ENCODE measurements around the gene FANCC.

FANCC gene

GRCh38 chr9:95112436-95113280, 204.9 kb downstream of the FANCC start:
- DNase-seq = no peak

GRCh38 chr9:95111716-95112115, 205.8 kb downstream of the FANCC start:
- no peak for DNase-seq

- DNase-seq = no peak
Observed at GRCh38 chr9:95110921-95111525, 206.5 kb downstream of the FANCC start.

- DNase-seq = no peak
Observed at GRCh38 chr9:95109456-95109855, 208.1 kb downstream of the FANCC start.

- no peak for DNase-seq
Observed at GRCh38 chr9:95108777-95109176, 208.7 kb downstream of the FANCC start.

- no peak for DNase-seq
Observed at GRCh38 chr9:95107976-95108375, 209.5 kb downstream of the FANCC start.

- DNase-seq = peak; percentile 82
Observed at GRCh38 chr9:95107001-95107749, 210.3 kb downstream of the FANCC start.

GRCh38 chr9:95105519-95106287, 211.8 kb downstream of the FANCC start:
- peak; percentile 72 for DNase-seq

- DNase-seq = no peak
Observed at GRCh38 chr9:95104980-95105379, 212.5 kb downstream of the FANCC start.

GRCh38 chr9:95104581-95104960, 212.9 kb downstream of the FANCC start:
- DNase-seq = no peak

- no peak for DNase-seq
Observed at GRCh38 chr9:95103871-95104580, 213.5 kb downstream of the FANCC start.

GRCh38 chr9:95103281-95103771, 214.2 kb downstream of the FANCC start:
- no peak for DNase-seq

- DNase-seq = no peak
Observed at GRCh38 chr9:95102572-95102971, 214.9 kb downstream of the FANCC start.

GRCh38 chr9:95102001-95102433, 215.5 kb downstream of the FANCC start:
- DNase-seq = no peak

- no peak for DNase-seq
Observed at GRCh38 chr9:95101326-95101725, 216.2 kb downstream of the FANCC start.

GRCh38 chr9:95100071-95100627, 217.4 kb downstream of the FANCC start:
- DNase-seq = no peak

GRCh38 chr9:95099321-95100070, 218.0 kb downstream of the FANCC start:
- DNase-seq = no peak

GRCh38 chr9:95098391-95098921, 219.1 kb downstream of the FANCC start:
- DNase-seq = no peak

GRCh38 chr9:95097279-95097678, 220.2 kb downstream of the FANCC start:
- DNase-seq = no peak

GRCh38 chr9:95096807-95097206, 220.7 kb downstream of the FANCC start:
- DNase-seq = no peak

GRCh38 chr9:95096381-95096780, 221.1 kb downstream of the FANCC start:
- no peak for DNase-seq

Measured in retina (tissue), 1 donor.